H9 (cell line): ENCODE data around the gene FAAP100. TPM values are rescaled to one million over a fixed set of nuclear protein-coding genes. Genes with fewer than 3 reads are reported as not detected.
A peak's percentile ranks its signal among the peaks of the same experiment; 100 is the strongest.

ENCODE experiments used
- DNase-seq: peaks from one replicate; pipeline ENCODE4 v3.0.0-alpha.2; 2017
- H2AFZ ChIP-seq: one replicate; pipeline ENCODE4 v1.6.1; 2013; ENCODE audit warnings: mild to moderate bottlenecking, low read length, control low read depth, moderate library complexity
- H2AK5ac ChIP-seq: 2 replicates; pipeline ENCODE4 v1.6.1; 2013; ENCODE audit warnings: low read length, control low read depth, mixed read lengths; ENCODE audit not compliant: insufficient read length
- H2BK120ac ChIP-seq: one replicate; pipeline ENCODE4 v1.6.1; 2013; ENCODE audit warnings: low read depth, mild to moderate bottlenecking, low read length, control low read depth, inconsistent platforms; ENCODE audit not compliant: poor library complexity, severe bottlenecking
- H2BK12ac ChIP-seq: 2 replicates; pipeline ENCODE4 v1.6.1; 2013; ENCODE audit warnings: low read length, control low read depth, mixed read lengths, low read depth; ENCODE audit not compliant: insufficient read length
- H2BK15ac ChIP-seq: 2 replicates; pipeline ENCODE4 v1.6.1; 2013; ENCODE audit warnings: low read depth, low read length, control low read depth
- H2BK20ac ChIP-seq: one replicate; pipeline ENCODE4 v1.6.1; 2013; ENCODE audit warnings: low read depth, mild to moderate bottlenecking, low read length, control low read depth, inconsistent platforms; ENCODE audit not compliant: poor library complexity, severe bottlenecking
- H2BK5ac ChIP-seq: 2 replicates; pipeline ENCODE4 v1.6.1; 2013; ENCODE audit warnings: low read length, control low read depth, mixed read lengths; ENCODE audit not compliant: insufficient read length
- H3K14ac ChIP-seq: 2 replicates; pipeline ENCODE4 v1.6.1; 2013; ENCODE audit warnings: low read length, control low read depth; ENCODE audit not compliant: insufficient read depth
- H3K18ac ChIP-seq: 2 replicates; pipeline ENCODE4 v1.6.1; 2013; ENCODE audit warnings: low read depth, mild to moderate bottlenecking, mixed read lengths, low read length, control low read depth; ENCODE audit not compliant: insufficient read length
- H3K23ac ChIP-seq: 2 replicates; pipeline ENCODE4 v1.6.1; 2013; ENCODE audit warnings: low read length, control low read depth, mixed read lengths, low read depth; ENCODE audit not compliant: insufficient read length
- H3K23me2 ChIP-seq: 2 replicates; pipeline ENCODE4 v1.6.1; 2013; ENCODE audit warnings: low read depth, mild to moderate bottlenecking, mixed read lengths, low read length, control low read depth; ENCODE audit not compliant: insufficient read length, poor library complexity, severe bottlenecking
- H3K27ac ChIP-seq: 2 replicates; pipeline ENCODE4 v1.5.1; 2013; ENCODE audit warnings: low read length, control low read depth, mixed read lengths, low read depth; ENCODE audit not compliant: insufficient read length
- H3K27me3 ChIP-seq: 2 replicates; pipeline ENCODE4 v1.6.1; 2013; ENCODE audit warnings: low read length, control low read depth, inconsistent platforms; ENCODE audit not compliant: insufficient read depth
- H3K4ac ChIP-seq: 2 replicates; pipeline ENCODE4 v1.6.1; 2013; ENCODE audit warnings: low read depth, mild to moderate bottlenecking, control low read depth, inconsistent platforms, low read length, moderate library complexity
- H3K4me1 ChIP-seq: 2 replicates; pipeline ENCODE4 v1.6.1; 2013; ENCODE audit warnings: low read length, control low read depth, inconsistent platforms; ENCODE audit not compliant: insufficient read depth
- H3K4me2 ChIP-seq: 2 replicates; pipeline ENCODE4 v1.6.1; 2013; ENCODE audit warnings: low read length, control low read depth, mixed read lengths; ENCODE audit not compliant: insufficient read length, insufficient read depth
- H3K56ac ChIP-seq: 2 replicates; pipeline ENCODE4 v1.6.1; 2013; ENCODE audit warnings: low read depth, mild to moderate bottlenecking, mixed read lengths, low read length, control low read depth; ENCODE audit not compliant: insufficient read length
- H3K79me1 ChIP-seq: 2 replicates; pipeline ENCODE4 v1.6.1; 2013; ENCODE audit warnings: low read depth, mild to moderate bottlenecking, moderate library complexity, low read length, control low read depth, inconsistent platforms; ENCODE audit not compliant: insufficient read depth, poor library complexity, severe bottlenecking
- H3K79me2 ChIP-seq: 2 replicates; pipeline ENCODE4 v1.6.1; 2013; ENCODE audit warnings: low read length, control low read depth, inconsistent platforms; ENCODE audit not compliant: insufficient read depth
- H3K9ac ChIP-seq: 2 replicates; pipeline ENCODE4 v1.6.1; 2013; ENCODE audit warnings: low read length, control low read depth, mixed read lengths; ENCODE audit not compliant: insufficient read length; ENCODE audit errors: extremely low read depth
- H3K9me3 ChIP-seq: one replicate; pipeline ENCODE4 v1.6.1; 2013; ENCODE audit warnings: low read depth, low read length, inconsistent platforms; ENCODE audit not compliant: control insufficient read depth
- H3T11ph ChIP-seq: one replicate; pipeline ENCODE4 v1.6.1; 2013; ENCODE audit warnings: mild to moderate bottlenecking, low read length, control low read depth, inconsistent platforms
- H4K20me1 ChIP-seq: one replicate; pipeline ENCODE4 v1.6.1; 2013; ENCODE audit not compliant: control insufficient read depth, insufficient read length, insufficient read depth
- H4K5ac ChIP-seq: 2 replicates; pipeline ENCODE4 v1.6.1; 2013; ENCODE audit warnings: low read depth, mild to moderate bottlenecking, mixed read lengths, low read length, control low read depth; ENCODE audit not compliant: insufficient read length
- H4K8ac ChIP-seq: replicated peaks from 2 replicates; pipeline ENCODE4 v1.6.1; 2013; ENCODE audit warnings: low read length, control low read depth, mixed read lengths, low read depth; ENCODE audit not compliant: insufficient read length
- H4K91ac ChIP-seq: 2 replicates; pipeline ENCODE4 v1.6.1; 2013; ENCODE audit warnings: low read depth, mild to moderate bottlenecking, moderate library complexity, mixed read lengths, low read length, control low read depth; ENCODE audit not compliant: insufficient read length
- H3K27ac Mint-ChIP-seq, 3 experiments: 2 replicates in 2 of 3; 3 replicates in 1 of 3; pipeline ENCODE4 v1.8.0; 2020 to 2021; ENCODE audit warnings: mixed read lengths in 3 of 3, mild to moderate bottlenecking in 1 of 3, moderate library complexity in 1 of 3
- H3K27me3 Mint-ChIP-seq: 2 replicates; pipeline ENCODE4 v1.8.0; 2021; ENCODE audit warnings: low read depth, mild to moderate bottlenecking, moderate library complexity, mixed read lengths
- H3K36me3 Mint-ChIP-seq, 3 experiments: 2 replicates in 2 of 3; 3 replicates in 1 of 3; pipeline ENCODE4 v1.8.0; 2020 to 2021; ENCODE audit warnings: low read depth in 3 of 3, mixed read lengths in 3 of 3; ENCODE audit not compliant: insufficient read depth in 1 of 3
- H3K4me1 Mint-ChIP-seq, 2 experiments: 2 replicates each; pipeline ENCODE4 v1.8.0; 2020; ENCODE audit warnings: mixed read lengths in 2 of 2
- H3K4me3 Mint-ChIP-seq, 2 experiments: 2 replicates in 1 of 2; 3 replicates in 1 of 2; pipeline ENCODE4 v1.8.0; 2020 to 2021; ENCODE audit warnings: mild to moderate bottlenecking in 2 of 2, mixed read lengths in 2 of 2, moderate library complexity in 1 of 2
- H3K9me3 Mint-ChIP-seq, 2 experiments: 2 replicates in 1 of 2; 3 replicates in 1 of 2; pipeline ENCODE4 v1.8.0; 2020; ENCODE audit warnings: mild to moderate bottlenecking in 2 of 2, mixed read lengths in 2 of 2, moderate library complexity in 1 of 2
- WGBS: extraction: QIAGEN DNeasy Blood & Tissue Kit; methylation state at CpG from one replicate; pipeline ENCODE4 v1.1.7; 2013; ENCODE audit warnings: missing lambda C conversion rate, low lambda C conversion rate, mixed read lengths; ENCODE audit not compliant: insufficient read length; ENCODE audit errors: extremely low coverage; 5-methylcytosine and 5-hydroxymethylcytosine counted together
- total RNA-seq: library from RNA; stranded (reverse); gene quantifications from 2 replicates; pipeline ENCODE4 v1.2.1, GENCODE V29; 2021
- TF ChIP-seq, protein P1 (sequence below): fragments of 200-600 bp; sonication (generic); conservative IDR thresholded peaks from 3 replicates; pipeline ENCODE4 v1.8.0; 2021; ENCODE audit warnings: antibody characterized with exemption, mild to moderate bottlenecking

The FAAP100 gene
- total RNA-seq, 1 experiment from 2014 or later = 54.0 TPM

DNA sequence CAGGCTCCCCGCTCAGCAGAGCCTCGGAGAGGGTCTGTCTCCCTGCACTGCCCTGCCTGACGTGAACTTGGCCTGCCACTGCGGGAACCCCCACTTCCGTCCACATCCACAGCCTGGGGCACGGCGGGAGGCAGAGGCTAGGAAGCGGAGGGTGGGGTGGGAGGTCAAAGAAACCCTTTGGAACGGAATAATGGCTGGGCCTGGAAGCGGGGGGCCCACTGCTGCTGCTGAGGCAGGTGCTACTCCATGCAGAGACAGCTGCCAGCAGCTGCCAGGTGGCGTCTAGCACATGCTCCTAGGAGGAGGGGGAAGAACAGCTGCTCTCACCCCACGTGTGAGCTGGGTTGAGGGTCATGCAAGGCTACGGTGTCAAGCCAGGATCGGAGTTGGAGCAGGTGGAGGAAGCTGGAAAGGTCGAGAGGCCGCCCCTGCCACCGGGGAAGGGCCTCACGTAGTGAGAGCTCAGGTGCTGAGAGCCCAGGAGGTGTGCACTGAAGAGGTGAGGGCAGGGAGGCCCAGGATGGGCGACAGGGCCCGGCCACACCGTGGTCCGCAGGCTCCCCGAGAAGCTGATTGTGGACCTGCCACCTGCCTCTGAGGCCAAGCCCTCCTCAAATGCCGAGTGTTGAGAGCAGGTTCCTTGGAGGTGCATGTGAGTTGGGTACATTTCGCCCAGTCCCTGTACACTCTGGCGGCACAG is 14.1 kb downstream of the FAAP100 start:
- no peaks in the 10 kb centered on the region; a peak in 1 of 5 replicates for H3K9me3 Mint-ChIP-seq
- H3K27me3 ChIP-seq = peaks cover 7% of the 10 kb centered on the region; the same call in 1 of the 2 replicates
- H3K9me3 ChIP-seq = no peaks in the 10 kb centered on the region
- H3K56ac ChIP-seq = no peak overlapping the region
- H3K4ac ChIP-seq = no peak overlapping the region
- H3K36me3 Mint-ChIP-seq = peaks cover 5 to 19% (median 10%) of the 10 kb centered on the region in 3 experiments; a peak in 6 of 7 replicates
- H3K79me1 ChIP-seq = no peaks in the 10 kb centered on the region
- no peak overlapping the region for H2BK120ac ChIP-seq
- TF ChIP-seq, protein P1, sequence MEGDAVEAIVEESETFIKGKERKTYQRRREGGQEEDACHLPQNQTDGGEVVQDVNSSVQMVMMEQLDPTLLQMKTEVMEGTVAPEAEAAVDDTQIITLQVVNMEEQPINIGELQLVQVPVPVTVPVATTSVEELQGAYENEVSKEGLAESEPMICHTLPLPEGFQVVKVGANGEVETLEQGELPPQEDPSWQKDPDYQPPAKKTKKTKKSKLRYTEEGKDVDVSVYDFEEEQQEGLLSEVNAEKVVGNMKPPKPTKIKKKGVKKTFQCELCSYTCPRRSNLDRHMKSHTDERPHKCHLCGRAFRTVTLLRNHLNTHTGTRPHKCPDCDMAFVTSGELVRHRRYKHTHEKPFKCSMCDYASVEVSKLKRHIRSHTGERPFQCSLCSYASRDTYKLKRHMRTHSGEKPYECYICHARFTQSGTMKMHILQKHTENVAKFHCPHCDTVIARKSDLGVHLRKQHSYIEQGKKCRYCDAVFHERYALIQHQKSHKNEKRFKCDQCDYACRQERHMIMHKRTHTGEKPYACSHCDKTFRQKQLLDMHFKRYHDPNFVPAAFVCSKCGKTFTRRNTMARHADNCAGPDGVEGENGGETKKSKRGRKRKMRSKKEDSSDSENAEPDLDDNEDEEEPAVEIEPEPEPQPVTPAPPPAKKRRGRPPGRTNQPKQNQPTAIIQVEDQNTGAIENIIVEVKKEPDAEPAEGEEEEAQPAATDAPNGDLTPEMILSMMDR = 0 out of 3 replicates have a peak, but pooled peaks have one; percentile 0
- H3K23ac ChIP-seq = no peak overlapping the region
- peaks cover 27% of the 10 kb centered on the region for H3K27me3 Mint-ChIP-seq
- no peak overlapping the region for H2BK20ac ChIP-seq
- no peak overlapping the region for H3K18ac ChIP-seq
- H2AFZ ChIP-seq = no peak overlapping the region
- H3K79me2 ChIP-seq = no peaks in the 10 kb centered on the region
- peak overlapping the region in 1 of 3 experiments; percentile 77; a peak in 3 of 7 replicates for H3K27ac Mint-ChIP-seq
- no peak overlapping the region for H3K4me3 Mint-ChIP-seq
- H3K4me1 Mint-ChIP-seq = 0 out of 4 replicates have a peak, but pooled peaks cover 5 to 7% of the 10 kb centered on the region in 2 experiments
- H3K4me1 ChIP-seq = no peaks in the 10 kb centered on the region
- no peak overlapping the region for H4K8ac ChIP-seq
- no peak for DNase-seq
- H3T11ph ChIP-seq = no peak overlapping the region
- H3K23me2 ChIP-seq = peaks cover 5% of the 10 kb centered on the region
- H4K91ac ChIP-seq = no peak overlapping the region
- no peak overlapping the region for H3K9ac ChIP-seq
- H2BK5ac ChIP-seq = no peak overlapping the region
- peaks cover 4% of the 10 kb centered on the region for H4K20me1 ChIP-seq
- H3K4me2 ChIP-seq = no peak overlapping the region
- WGBS = no CpG with 5 or more reads among the region's 26 CpGs
- no peak overlapping the region for H2AK5ac ChIP-seq
- no peak overlapping the region for H3K27ac ChIP-seq
- no peak overlapping the region for H4K5ac ChIP-seq
- no peak overlapping the region for H3K14ac ChIP-seq
- no peak overlapping the region for H2BK15ac ChIP-seq
- no peak overlapping the region for H2BK12ac ChIP-seq
